Spleen (tissue), 7 donors: ENCODE data around the gene RAP2C.

Experiments used
- CTCF ChIP-seq, 11 experiments: fragments of 200-600 bp in 7 of 11; fragments of 450-650 bp in 4 of 11; sonication (generic) in 4 of 11; IDR thresholded peaks in 8 of 11; conservative IDR thresholded peaks in 3 of 11; 1 replicate in 7 of 11; 2 replicates in 4 of 11; pipeline versions ENCODE4 v1.4.0 to v1.8.0; 2016 to 2021; ENCODE audit warnings: antibody characterized with exemption in 11 of 11, inconsistent platforms in 4 of 11, mild to moderate bottlenecking in 1 of 11
- POLR2A ChIP-seq, 3 donors: fragments of 450-650 bp; IDR thresholded peaks; one replicate each; pipeline ENCODE4 v1.5.1; 2017; ENCODE audit warnings: antibody characterized with exemption in 3 of 3, mild to moderate bottlenecking in 1 of 3
- POLR2AphosphoS5 ChIP-seq, 3 donors: sonication (generic); formaldehyde crosslinking; IDR thresholded peaks; one replicate each; pipeline ENCODE4 v1.5.1; 2017; ENCODE audit warnings: antibody characterized with exemption in 3 of 3
- donor health status: DM: no; HTN: no; CAD: no; lungs with moderate emphysema.
- donor health status: DM: no; HTN: no; CAD: no.
- donor health status: DM: no; HTN: no; CAD: no.

GRCh38 chrX:132165651-132166050, 53.6 kb downstream of the RAP2C start:
- TF ChIP-seq CTCF (IDR thresholded peaks at IDR 0.05 in 8 of 11, conservative IDR thresholded peaks at IDR 0.05 in 3 of 11) (no peak), POLR2AphosphoS5 (IDR thresholded peaks at IDR 0.05) (no peak), POLR2A (IDR thresholded peaks at IDR 0.05) (no peak)
